HL-60 (cell line): Measurements from ENCODE around the gene C10orf71.

Experiments
- DNase-seq, 2 experiments: peaks; one replicate each; pipeline ENCODE4 v3.0.0-alpha.2; 2010 to 2020; ENCODE audit warnings: low read depth in 1 of 2, low spot score in 1 of 2
- H3K27ac ChIP-seq: fragments of 250-450 bp; sonication (Bioruptor Pico); replicated peaks from 2 replicates; pipeline ENCODE4 v1.5.1; 2020; ENCODE audit warnings: mild to moderate bottlenecking, moderate library complexity
- H3K27me3 ChIP-seq: fragments of 250-450 bp; sonication (Bioruptor Pico); 2 replicates; pipeline ENCODE4 v1.5.1; 2021; ENCODE audit warnings: mild to moderate bottlenecking, moderate library complexity; ENCODE audit not compliant: insufficient read depth, poor library complexity, severe bottlenecking
- H3K4me3 ChIP-seq: replicated peaks from 2 replicates; pipeline ENCODE4 v1.5.1; 2011; ENCODE audit warnings: mild to moderate bottlenecking, control low read depth, low read length; ENCODE audit not compliant: insufficient read depth
- CTCF ChIP-seq: IDR thresholded peaks from one replicate; pipeline ENCODE4 v1.5.1; 2011; ENCODE audit warnings: low read length, control low read depth, inconsistent platforms; ENCODE audit not compliant: insufficient read depth
- GABPA ChIP-seq: IDR thresholded peaks from 2 replicates; pipeline ENCODE4 v1.6.1; 2012; ENCODE audit warnings: low read depth
- POLR2AphosphoS5 ChIP-seq: IDR thresholded peaks from 2 replicates; pipeline ENCODE4 v1.6.1; 2012; ENCODE audit warnings: low read depth
- REST ChIP-seq: IDR thresholded peaks from 2 replicates; pipeline ENCODE4 v1.6.1; 2012; ENCODE audit warnings: low read depth; ENCODE audit not compliant: insufficient replicate concordance
- SPI1 ChIP-seq: IDR thresholded peaks from 2 replicates; pipeline ENCODE4 v1.6.1; 2012; ENCODE audit warnings: low read depth, mild to moderate bottlenecking, borderline replicate concordance

Gene C10orf71

GRCh38 chr10:49329146-49329505, 30.2 kb downstream of the C10orf71 start:
- DNase-seq: no peak
- no peaks in the 10 kb centered on the region for H3K27me3 ChIP-seq
- TF ChIP-seq SPI1 (no peak), REST (no peak), GABPA (no peak), CTCF (no peak), POLR2AphosphoS5 (no peak)
- H3K4me3 ChIP-seq: no peak overlapping the region
- H3K27ac ChIP-seq: no peak overlapping the region

- DNase-seq: no peak
- H3K4me3 ChIP-seq: no peak overlapping the region
- TF ChIP-seq CTCF: no peak
- TF ChIP-seq GABPA: no peak
- TF ChIP-seq SPI1: no peak
- TF ChIP-seq POLR2AphosphoS5: no peak
- TF ChIP-seq REST: no peak
- H3K27me3 ChIP-seq: no peaks in the 10 kb centered on the region
- H3K27ac ChIP-seq: no peak overlapping the region
Observed at GRCh38 chr10:49330127-49330665, 31.2 kb downstream of the C10orf71 start.

- Histone ChIP-seq H3K27ac (no peak overlapping the region), H3K4me3 (no peak overlapping the region), H3K27me3 (no peaks in the 10 kb centered on the region)
- TF ChIP-seq REST (no peak), SPI1 (no peak), POLR2AphosphoS5 (no peak), GABPA (no peak), CTCF (no peak)
- DNase-seq: no peak
Observed at GRCh38 chr10:49331431-49331830, 32.5 kb downstream of the C10orf71 start.
